Sciatic nerve (tissue), 2 donors: ENCODE measurements around the gene TNS2. TPM values are rescaled to one million over a fixed set of nuclear protein-coding genes. Genes with fewer than 3 reads are reported as not detected.
"Not testable (repeated sequence)": the region's sequence is repeated elsewhere in the genome, so short reads cannot be mapped to it uniquely, and the experiment has no call there.

Experiments used
- ATAC-seq: fragments of 200-7000 bp; cut with Tn5 transposase; one replicate; pipeline ENCODE4 v1.9.1; 2020; ENCODE audit warnings: mild to moderate bottlenecking, moderate library complexity
- DNase-seq: peaks from one replicate; pipeline ENCODE4 v3.0.0-alpha.2; 2020; ENCODE audit warnings: low spot score
- intact Hi-C: fragments of 100-400 bp; cut with DNase I; formaldehyde crosslinking; loops from one replicate; pipeline ENCODE4 v1.14.2; 2022
- total RNA-seq: library from RNA; stranded (reverse); fragmentation: NEBNext Ultra II Directional; extraction: Animal tissue kit (Norgen Biotek cat#: 25700); gene quantifications from one replicate; pipeline ENCODE4 v1.2.1, GENCODE V29; 2021
- donor health status: DM: no; HTN: no; CAD: no.
- donor health status: DM: no; HTN: no; CAD: no.

The TNS2 gene
- total RNA-seq, 1 donor from 2014 or later: 265 TPM

- ATAC-seq (peak; percentile 31), DNase-seq (peak; percentile 76)
- intact Hi-C loops: no loop called here
Observed at GRCh38 chr12:53098354-53098981, 48.6 kb downstream of the TNS2 start.

GRCh38 chr12:53099071-53099882, 49.4 kb downstream of the TNS2 start:
- intact Hi-C loops: no loop called here
- peak; percentile 80 for ATAC-seq

GRCh38 chr12:53100466-53101151, 50.7 kb downstream of the TNS2 start:
- intact Hi-C loops: loop anchor here (5.0 kb wide), 1 partner anchor 33 kb away; no protein-coding TSS in a partner anchor
- no peak for ATAC-seq
- DNase-seq: peak; percentile 59

More at GRCh38 chr12:53099071-53099882, 49.4 kb downstream of the TNS2 start:
- peak; percentile 98 for DNase-seq

GRCh38 chr12:53101266-53101665, 51.4 kb downstream of the TNS2 start:
- DNase-seq: peak; percentile 32
- intact Hi-C loops: loop anchor here (5.0 kb wide), 1 partner anchor 34 kb away; no protein-coding TSS in a partner anchor
- ATAC-seq: no peak

- intact Hi-C loops: loop anchor here (5.0 kb wide), 1 partner anchor 35 kb away; no protein-coding TSS in a partner anchor
- no peak for ATAC-seq
- peak; percentile 57 for DNase-seq
Observed at GRCh38 chr12:53101931-53102781, 52.3 kb downstream of the TNS2 start.

GRCh38 chr12:53102883-53103807, 53.3 kb downstream of the TNS2 start, which contains the start of gene SOAT2:
TSS of gene SOAT2 (plus strand) at chr12:53103486. CDS start at chr12:53103578, 92 bp downstream.
- intact Hi-C loops: loop anchor here (5.0 kb wide), 1 partner anchor 36 kb away; no protein-coding TSS in a partner anchor
- DNase-seq: peak; percentile 59
- no peak for ATAC-seq

- DNase-seq (peak; percentile 48), ATAC-seq (no peak)
- intact Hi-C loops: loop anchor here (5.0 kb wide), 1 partner anchor 37 kb away; no protein-coding TSS in a partner anchor
Observed at GRCh38 chr12:53103860-53104305, 54.0 kb downstream of the TNS2 start.

GRCh38 chr12:53105256-53105655, 55.4 kb downstream of the TNS2 start:
- ATAC-seq (no peak), DNase-seq (peak; percentile 49)
- intact Hi-C loops: no loop called here

- DNase-seq (peak; percentile 46), ATAC-seq (no peak)
- intact Hi-C loops: no loop called here
Observed at GRCh38 chr12:53105712-53106439, 56.0 kb downstream of the TNS2 start.

GRCh38 chr12:53107122-53107521, 57.3 kb downstream of the TNS2 start:
- DNase-seq (no peak), ATAC-seq (no peak)
- intact Hi-C loops: no loop called here

- DNase-seq, ATAC-seq, intact Hi-C loops: not testable (repeated sequence)
Observed at GRCh38 chr12:53112431-53112830, 62.6 kb downstream of the TNS2 start.

GRCh38 chr12:53113136-53113705, 63.4 kb downstream of the TNS2 start:
- DNase-seq (no peak), ATAC-seq (peak; percentile 25)
- intact Hi-C loops: no loop called here

- DNase-seq: no peak
- no peak for ATAC-seq
- intact Hi-C loops: no loop called here
Observed at GRCh38 chr12:53113951-53114350, 64.1 kb downstream of the TNS2 start.
